Esophagus squamous epithelium (tissue), 5 donors: ENCODE results near the gene RECK. TPM values are rescaled to one million over a fixed set of nuclear protein-coding genes. Genes with fewer than 3 reads are reported as not detected.
A peak's percentile ranks its signal among the peaks of the same experiment; 100 is the strongest.

Experiments
- DNase-seq: peaks from one replicate; lab custom pipeline; 2025; lab: John Stamatoyannopoulos, UW
- H3K27ac ChIP-seq, 4 donors: fragments of 200-600 bp; sonication (generic); one replicate each; pipeline ENCODE4 v1.5.1; 2016 to 2019; ENCODE audit warnings: mild to moderate bottlenecking in 1 of 4
- H3K27me3 ChIP-seq, 4 donors: fragments of 200-600 bp; sonication (generic); 1 replicate in 3 of 4; 2 replicates in 1 of 4; pipeline versions ENCODE4 v1.5.1 to v1.6.0; 2017 to 2021; ENCODE audit warnings: antibody characterized with exemption in 1 of 4
- H3K36me3 ChIP-seq, 3 donors: fragments of 200-600 bp; sonication (generic); one replicate each; pipeline ENCODE4 v1.5.1; 2016 to 2019
- H3K4me1 ChIP-seq, 3 donors: fragments of 200-600 bp; sonication (generic); one replicate each; pipeline ENCODE4 v1.5.1; 2017 to 2019
- H3K4me3 ChIP-seq, 4 donors: fragments of 200-600 bp; sonication (generic); 1 replicate in 3 of 4; 2 replicates in 1 of 4; pipeline ENCODE4 v1.5.1; 2016 to 2019; ENCODE audit warnings: mild to moderate bottlenecking in 2 of 4, moderate library complexity in 1 of 4
- H3K9me3 ChIP-seq, 3 donors: fragments of 200-600 bp; sonication (generic); one replicate each; pipeline ENCODE4 v1.5.1; 2016 to 2019
- CTCF ChIP-seq, 6 experiments: fragments of 450-650 bp in 4 of 6; fragments of 200-600 bp in 2 of 6; sonication (generic) in 2 of 6; IDR thresholded peaks; one replicate each; pipeline ENCODE4 v1.5.1; 2016 to 2019; ENCODE audit warnings: antibody characterized with exemption in 6 of 6, mild to moderate bottlenecking in 4 of 6, moderate library complexity in 4 of 6
- POLR2A ChIP-seq, 4 donors: fragments of 450-650 bp; IDR thresholded peaks; one replicate each; pipeline ENCODE4 v1.6.1; 2017; ENCODE audit warnings: antibody characterized with exemption in 4 of 4, mild to moderate bottlenecking in 4 of 4, moderate library complexity in 3 of 4
- WGBS, 2 donors: methylation state at CpG; one replicate each; pipeline ENCODE4 v1.1.5; 2018; 5-methylcytosine and 5-hydroxymethylcytosine counted together
- intact Hi-C: fragments of 100-400 bp; cut with DNase I; formaldehyde crosslinking; loops from one replicate; pipeline ENCODE4 v1.15.0; 2022
- total RNA-seq, 4 donors: library from RNA; depleted of rRNA; stranded (reverse); fragments of >200 nt; gene quantifications; one replicate each; pipeline ENCODE4 v1.1.0, GENCODE V29; 2016
- donor health status: DM: yes; HTN: yes; CAD: no.

RECK gene
- total RNA-seq, 4 donors from 2014 or later: 0.23 to 16.2 (median 1.9) TPM

GRCh38 chr9:36145970-36146369 is 109.3 kb downstream of the RECK start:
- H3K4me1 ChIP-seq: peaks cover 45 to 88% (median 52%) of the 10 kb centered on the region in 3 donors
- no peak overlapping the region for H3K4me3 ChIP-seq
- 95% methylated on average over 4 of the region's 4 CpGs for WGBS, 2 donors
- no peaks in the 10 kb centered on the region for H3K27me3 ChIP-seq
- DNase-seq: no peak
- intact Hi-C loops: no loop called here
- peaks cover 0 to 4% (median 0%) of the 10 kb centered on the region in 3 donors for H3K9me3 ChIP-seq
- H3K27ac ChIP-seq: peak overlapping the region in 1 of 4 donors; percentile 43
- TF ChIP-seq CTCF (IDR thresholded peaks at IDR 0.05) (no peak), POLR2A (IDR thresholded peaks at IDR 0.05) (no peak)
- H3K36me3 ChIP-seq: no peaks in the 10 kb centered on the region

DNA sequence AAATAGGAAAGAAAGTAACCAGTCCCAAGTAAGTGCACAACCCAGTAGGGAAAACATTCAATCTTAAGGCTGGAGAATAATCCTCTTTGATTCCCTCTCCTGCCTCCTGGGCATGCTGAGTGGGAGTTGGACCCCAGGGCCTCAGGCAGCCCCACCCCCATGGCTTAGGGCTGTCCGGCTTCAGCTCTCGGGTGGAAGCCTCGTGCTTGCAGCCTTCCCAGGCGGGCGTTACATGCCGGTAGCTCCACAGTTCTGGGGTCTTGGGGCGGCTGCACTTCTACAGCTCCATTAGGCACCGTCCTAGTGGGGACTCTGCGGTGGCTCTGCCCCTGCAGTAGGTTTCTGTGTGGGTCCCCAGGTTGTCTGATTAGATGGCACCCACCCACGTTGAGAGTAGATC is 109.9 kb downstream of the RECK start:
- Histone ChIP-seq H3K27me3 (no peaks in the 10 kb centered on the region), H3K36me3 (no peaks in the 10 kb centered on the region), H3K27ac (peak overlapping the region in 2 of 4 donors; percentile 2 to 43), H3K4me3 (no peak overlapping the region), H3K9me3 (peaks cover 0 to 4% (median 0%) of the 10 kb centered on the region in 3 donors), H3K4me1 (peaks cover 45 to 88% (median 50%) of the 10 kb centered on the region in 3 donors)
- 94 to 95% methylated on average over 5 to 10 of the region's 10 CpGs for WGBS, 2 donors
- no peak for DNase-seq
- TF ChIP-seq POLR2A (IDR thresholded peaks at IDR 0.05) (no peak), CTCF (IDR thresholded peaks at IDR 0.05) (no peak)
- intact Hi-C loops: no loop called here

DNA sequence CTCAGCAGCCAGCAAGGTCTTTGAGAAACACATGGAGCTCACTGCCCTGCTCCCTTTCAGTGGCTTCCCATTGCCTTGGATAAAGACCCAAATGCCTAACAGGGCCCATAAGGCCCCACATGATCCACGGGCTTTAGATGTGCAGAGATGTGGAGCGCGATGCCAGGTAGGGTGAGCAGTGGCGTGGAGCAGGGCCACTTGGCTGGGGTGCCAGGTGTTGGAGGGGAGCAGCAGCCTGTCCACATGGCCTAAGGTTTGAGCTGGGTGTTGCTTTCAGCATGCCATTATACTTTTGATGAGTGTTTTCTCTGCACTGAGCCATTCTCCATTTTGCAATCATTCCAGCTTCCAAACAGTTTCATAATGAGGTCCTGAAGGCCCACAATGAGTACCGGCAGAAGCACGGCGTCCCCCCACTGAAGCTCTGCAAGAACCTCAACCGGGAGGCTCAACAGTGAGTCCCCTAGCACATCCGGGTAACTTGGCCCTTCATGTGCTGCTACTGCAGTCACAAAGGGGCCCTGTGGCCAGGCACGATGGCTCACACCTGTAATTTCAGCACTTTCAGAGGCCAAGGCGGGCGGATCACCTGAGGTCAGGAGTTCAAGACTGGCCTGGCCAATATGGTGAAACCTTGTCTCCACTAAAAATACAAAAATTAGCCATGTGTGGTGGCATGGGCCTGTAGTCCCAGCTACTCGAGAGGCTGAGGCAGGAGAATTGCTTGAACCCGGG is 110.9 kb downstream of the RECK start:
- no peak for DNase-seq
- H3K27ac ChIP-seq: peak overlapping the region in 3 of 4 donors; percentile 81 to 88 (median 82)
- TF ChIP-seq POLR2A (IDR thresholded peaks at IDR 0.05) (no peak), CTCF (IDR thresholded peaks at IDR 0.05) (no peak)
- no peaks in the 10 kb centered on the region for H3K36me3 ChIP-seq
- 65 to 86% methylated on average over 6 of the region's 14 CpGs for WGBS, 2 donors
- intact Hi-C loops: no loop called here
- peaks cover 37 to 86% (median 43%) of the 10 kb centered on the region in 3 donors for H3K4me1 ChIP-seq
- H3K9me3 ChIP-seq: peaks cover 0 to 4% (median 0%) of the 10 kb centered on the region in 3 donors
- H3K27me3 ChIP-seq: no peaks in the 10 kb centered on the region
- H3K4me3 ChIP-seq: no peak overlapping the region

GRCh38 chr9:36148311-36149051 is 111.8 kb downstream of the RECK start:
- peak overlapping the region in 3 of 4 donors; percentile 81 to 88 (median 82) for H3K27ac ChIP-seq
- TF ChIP-seq CTCF (IDR thresholded peaks at IDR 0.05) (no peak), POLR2A (IDR thresholded peaks at IDR 0.05) (no peak)
- no peaks in the 10 kb centered on the region for H3K27me3 ChIP-seq
- peak; percentile 51 for DNase-seq
- no peak overlapping the region for H3K4me3 ChIP-seq
- peaks cover 0 to 4% (median 0%) of the 10 kb centered on the region in 3 donors for H3K9me3 ChIP-seq
- intact Hi-C loops: no loop called here
- H3K4me1 ChIP-seq: peaks cover 29 to 82% (median 35%) of the 10 kb centered on the region in 3 donors
- H3K36me3 ChIP-seq: no peaks in the 10 kb centered on the region
- 36 to 46% methylated on average over 7 to 9 of the region's 14 CpGs for WGBS, 2 donors

DNA sequence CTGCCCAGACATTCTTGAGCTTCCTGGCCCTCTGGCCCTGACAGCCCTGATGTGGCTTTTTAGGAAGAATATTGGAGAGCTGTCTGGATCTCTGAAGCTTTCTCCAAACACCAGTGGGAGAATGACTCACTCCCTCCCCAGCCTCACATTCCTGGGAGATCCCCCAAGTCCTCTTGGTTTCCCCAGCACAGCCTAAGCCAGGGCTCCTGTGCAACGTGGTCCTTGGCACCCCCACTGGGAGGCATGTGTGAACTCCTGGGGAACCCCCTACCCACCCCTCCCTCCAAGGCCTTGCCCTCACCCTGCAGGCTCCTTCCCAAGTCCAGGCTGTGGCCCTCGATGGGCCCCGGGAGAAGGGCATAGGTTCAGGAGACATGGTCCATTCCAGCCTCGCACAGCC is 112.5 kb downstream of the RECK start:
- H3K9me3 ChIP-seq: peaks cover 0 to 4% (median 0%) of the 10 kb centered on the region in 3 donors
- H3K36me3 ChIP-seq: no peaks in the 10 kb centered on the region
- peaks cover 29 to 83% (median 38%) of the 10 kb centered on the region in 3 donors for H3K4me1 ChIP-seq
- no peak overlapping the region for H3K4me3 ChIP-seq
- no peaks in the 10 kb centered on the region for H3K27me3 ChIP-seq
- 29 to 40% methylated on average over 1 to 2 of the region's 4 CpGs for WGBS, 2 donors
- peak overlapping the region; percentile 60 to 88 (median 82) for H3K27ac ChIP-seq
- intact Hi-C loops: no loop called here
- no peak for DNase-seq
- TF ChIP-seq CTCF (IDR thresholded peaks at IDR 0.05): no peak
- no peak for TF ChIP-seq POLR2A (IDR thresholded peaks at IDR 0.05)
